WTC11 (cell line): ENCODE results near the gene ADGRG3. TPM values are rescaled to one million over a fixed set of nuclear protein-coding genes. Genes with fewer than 3 reads are reported as not detected.
A peak's percentile ranks its signal among the peaks of the same experiment; 100 is the strongest.

Source experiments
- ATAC-seq: fragments of 200-7000 bp; cut with Tn5 transposase; 2 replicates; pipeline ENCODE4 v1.10.0; 2021; ENCODE audit warnings: mild to moderate bottlenecking, moderate library complexity
- CTCF ChIA-PET: fragments of 300-600 bp; sonication (Branson Sonifier 250); formaldehyde crosslinking; loops from one replicate; lab custom pipeline; 2021; ENCODE audit warnings: antibody characterized with exemption; lab: Charles Lee
- POLR2A ChIA-PET: fragments of 350-600 bp; sonication (Branson Sonifier 250); formaldehyde crosslinking; loops from one replicate; lab custom pipeline; 2021; ENCODE audit warnings: antibody characterized with exemption; lab: Charles Lee
- DNase-seq: peaks from one replicate; pipeline ENCODE4 v3.0.0; 2021; ENCODE audit warnings: low spot score
- H3K27ac Mint-ChIP-seq: 2 replicates; pipeline ENCODE4 v1.8.0; 2021; ENCODE audit warnings: mixed read lengths
- H3K27me3 Mint-ChIP-seq: 2 replicates; pipeline ENCODE4 v1.8.0; 2021; ENCODE audit warnings: low read depth, mild to moderate bottlenecking, moderate library complexity, mixed read lengths
- H3K36me3 Mint-ChIP-seq: 2 replicates; pipeline ENCODE4 v1.8.0; 2021; ENCODE audit warnings: mixed read lengths
- H3K4me1 Mint-ChIP-seq: 2 replicates; pipeline ENCODE4 v1.8.0; 2022; ENCODE audit warnings: mixed read lengths
- H3K4me3 Mint-ChIP-seq: 2 replicates; pipeline ENCODE4 v1.8.0; 2021; ENCODE audit warnings: mild to moderate bottlenecking, moderate library complexity, mixed read lengths
- H3K9me3 Mint-ChIP-seq: 2 replicates; pipeline ENCODE4 v1.8.0; 2021; ENCODE audit warnings: mixed read lengths
- CBFB ChIP-seq: sonication (generic); formaldehyde crosslinking; IDR thresholded peaks from 2 replicates; pipeline ENCODE4 v1.8.1; 2022; ENCODE audit warnings: mild to moderate bottlenecking, low read depth, missing genetic modification reagents
- CREB1 ChIP-seq: sonication (generic); formaldehyde crosslinking; IDR thresholded peaks from 2 replicates; pipeline ENCODE4 v1.8.0; 2023; ENCODE audit warnings: mild to moderate bottlenecking, missing genetic modification reagents
- ESRRA ChIP-seq: sonication (generic); formaldehyde crosslinking; IDR thresholded peaks from 2 replicates; pipeline ENCODE4 v1.8.1; 2022; ENCODE audit warnings: mild to moderate bottlenecking, missing genetic modification reagents, borderline replicate concordance
- FOXJ3 ChIP-seq: sonication (generic); formaldehyde crosslinking; IDR thresholded peaks from 2 replicates; pipeline ENCODE4 v1.9.0; 2021; ENCODE audit warnings: missing genetic modification reagents, mild to moderate bottlenecking, borderline replicate concordance
- FOXK1 ChIP-seq: sonication (generic); formaldehyde crosslinking; IDR thresholded peaks from 2 replicates; pipeline ENCODE4 v1.8.0; 2022; ENCODE audit warnings: mild to moderate bottlenecking, moderate library complexity, missing genetic modification reagents
- FOXP1 ChIP-seq: sonication (generic); formaldehyde crosslinking; IDR thresholded peaks from 2 replicates; pipeline ENCODE4 v1.8.0; 2022; ENCODE audit warnings: missing genetic modification reagents, mild to moderate bottlenecking, moderate library complexity, borderline replicate concordance
- HMGA2 ChIP-seq: fragments of 250-450 bp; sonication (Bioruptor Pico); IDR thresholded peaks from 2 replicates; pipeline ENCODE4 v1.4.0; 2021; ENCODE audit warnings: mild to moderate bottlenecking, moderate library complexity
- JUN ChIP-seq: sonication (generic); formaldehyde crosslinking; IDR thresholded peaks from 2 replicates; pipeline ENCODE4 v1.8.0; 2023; ENCODE audit warnings: mild to moderate bottlenecking, missing genetic modification reagents
- NR1H2 ChIP-seq: sonication (generic); formaldehyde crosslinking; IDR thresholded peaks from 2 replicates; pipeline ENCODE4 v1.9.0; 2021; ENCODE audit warnings: mild to moderate bottlenecking, moderate library complexity, missing genetic modification reagents
- PREB ChIP-seq: sonication (generic); formaldehyde crosslinking; IDR thresholded peaks from 2 replicates; pipeline ENCODE4 v1.8.1; 2022; ENCODE audit warnings: mild to moderate bottlenecking, missing genetic modification reagents, moderate library complexity, borderline replicate concordance
- PRRX2 ChIP-seq: fragments of 250-450 bp; sonication (Bioruptor Pico); IDR thresholded peaks from 2 replicates; pipeline ENCODE4 v1.8.0; 2021; ENCODE audit warnings: mild to moderate bottlenecking
- SMAD3 ChIP-seq: sonication (generic); formaldehyde crosslinking; IDR thresholded peaks from 2 replicates; pipeline ENCODE4 v1.8.0; 2022; ENCODE audit warnings: missing genetic modification reagents, mild to moderate bottlenecking, borderline replicate concordance
- SP1 ChIP-seq: sonication (generic); formaldehyde crosslinking; conservative IDR thresholded peaks from 2 replicates; pipeline ENCODE4 v1.8.1; 2022; ENCODE audit warnings: missing genetic modification reagents
- TEAD1 ChIP-seq: sonication (generic); formaldehyde crosslinking; IDR thresholded peaks from 2 replicates; pipeline ENCODE4 v1.8.0; 2022; ENCODE audit warnings: mild to moderate bottlenecking, missing genetic modification reagents
- TP53 ChIP-seq: sonication (generic); formaldehyde crosslinking; IDR thresholded peaks from 2 replicates; pipeline ENCODE4 v1.8.1; 2023; ENCODE audit warnings: mild to moderate bottlenecking, missing genetic modification reagents
- ZNF263 ChIP-seq: sonication (generic); formaldehyde crosslinking; IDR thresholded peaks from 2 replicates; pipeline ENCODE4 v1.8.1; 2022; ENCODE audit warnings: low read depth, mild to moderate bottlenecking, moderate library complexity, missing genetic modification reagents
- ZNF317 ChIP-seq: sonication (generic); formaldehyde crosslinking; IDR thresholded peaks from 2 replicates; pipeline ENCODE4 v1.8.1; 2023; ENCODE audit warnings: low read depth, mild to moderate bottlenecking, moderate library complexity, missing genetic modification reagents, borderline replicate concordance
- ZNF416 ChIP-seq: fragments of 250-450 bp; sonication (Bioruptor Pico); IDR thresholded peaks from 2 replicates; pipeline ENCODE4 v1.9.0; 2021; ENCODE audit warnings: mild to moderate bottlenecking, inconsistent platforms
- total RNA-seq: library from RNA; stranded (reverse); gene quantifications from 3 replicates; pipeline ENCODE4 v1.2.3, GENCODE V29; 2021
- TF ChIP-seq, protein P1 (sequence below): sonication (generic); formaldehyde crosslinking; IDR thresholded peaks from 2 replicates; pipeline ENCODE4 v1.8.1; 2023; ENCODE audit warnings: mild to moderate bottlenecking, moderate library complexity, missing genetic modification reagents
- TF ChIP-seq, protein P2 (sequence below): sonication (generic); formaldehyde crosslinking; IDR thresholded peaks from 2 replicates; pipeline ENCODE4 v1.8.0; 2022; ENCODE audit warnings: mild to moderate bottlenecking, missing genetic modification reagents
- TF ChIP-seq, protein P3 (sequence below): sonication (generic); formaldehyde crosslinking; IDR thresholded peaks from 2 replicates; pipeline ENCODE4 v1.8.0; 2023; ENCODE audit warnings: missing genetic modification reagents, mild to moderate bottlenecking, borderline replicate concordance
- TF ChIP-seq, protein P4 (sequence below): fragments of 200-600 bp; IDR thresholded peaks from 2 replicates; pipeline ENCODE4 v1.8.0; 2022; ENCODE audit warnings: antibody characterized with exemption

Gene ADGRG3
- total RNA-seq, 1 experiment from 2014 or later = 0.44 TPM

DNA sequence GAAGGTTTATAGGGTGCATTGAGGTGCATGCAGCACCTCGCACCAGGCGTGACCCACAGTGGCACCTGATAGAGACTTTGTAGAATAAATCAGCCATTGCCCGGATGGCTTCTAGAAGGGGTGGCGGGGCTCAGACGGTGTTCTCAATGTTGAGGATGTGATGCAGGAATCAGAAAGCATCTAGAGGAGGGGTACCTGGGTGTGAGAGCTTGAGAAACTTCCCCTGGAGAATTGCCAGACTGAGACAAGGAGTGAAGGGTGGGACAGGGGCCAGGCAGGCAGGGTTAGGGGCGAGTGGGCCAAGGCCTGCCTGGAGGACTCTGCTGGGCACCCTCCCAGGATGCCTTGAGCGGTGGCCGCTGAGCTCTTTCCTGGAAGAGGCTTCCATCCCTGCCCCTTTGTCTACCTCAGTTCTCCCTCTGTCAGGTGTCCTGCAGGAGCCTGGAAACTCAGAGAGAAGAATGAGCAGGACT, 48.9 kb upstream of the ADGRG3 start (continued):
- TF ChIP-seq SP1 (CRISPR knock-in tag) = no peak
- TF ChIP-seq TEAD1 = no peak
- TF ChIP-seq ZNF263 (CRISPR knock-in tag) = no peak
- TF ChIP-seq FOXJ3 (CRISPR knock-in tag) = no peak
- TF ChIP-seq PRRX2 = no peak
- no peak for TF ChIP-seq HMGA2 (CRISPR knock-in tag)
- TF ChIP-seq JUN (CRISPR knock-in tag) = no peak
- no peak for TF ChIP-seq ZNF317
- TF ChIP-seq, protein P1, sequence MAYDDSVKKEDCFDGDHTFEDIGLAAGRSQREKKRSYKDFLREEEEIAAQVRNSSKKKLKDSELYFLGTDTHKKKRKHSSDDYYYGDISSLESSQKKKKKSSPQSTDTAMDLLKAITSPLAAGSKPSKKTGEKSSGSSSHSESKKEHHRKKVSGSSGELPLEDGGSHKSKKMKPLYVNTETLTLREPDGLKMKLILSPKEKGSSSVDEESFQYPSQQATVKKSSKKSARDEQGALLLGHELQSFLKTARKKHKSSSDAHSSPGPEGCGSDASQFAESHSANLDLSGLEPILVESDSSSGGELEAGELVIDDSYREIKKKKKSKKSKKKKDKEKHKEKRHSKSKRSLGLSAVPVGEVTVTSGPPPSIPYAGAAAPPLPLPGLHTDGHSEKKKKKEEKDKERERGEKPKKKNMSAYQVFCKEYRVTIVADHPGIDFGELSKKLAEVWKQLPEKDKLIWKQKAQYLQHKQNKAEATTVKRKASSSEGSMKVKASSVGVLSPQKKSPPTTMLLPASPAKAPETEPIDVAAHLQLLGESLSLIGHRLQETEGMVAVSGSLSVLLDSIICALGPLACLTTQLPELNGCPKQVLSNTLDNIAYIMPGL (CRISPR knock-in tag) = no peak
- no peak for TF ChIP-seq NR1H2 (CRISPR knock-in tag)
- TF ChIP-seq CREB1 = no peak
- TF ChIP-seq, all 79 proteins: peak for 0

DNA sequence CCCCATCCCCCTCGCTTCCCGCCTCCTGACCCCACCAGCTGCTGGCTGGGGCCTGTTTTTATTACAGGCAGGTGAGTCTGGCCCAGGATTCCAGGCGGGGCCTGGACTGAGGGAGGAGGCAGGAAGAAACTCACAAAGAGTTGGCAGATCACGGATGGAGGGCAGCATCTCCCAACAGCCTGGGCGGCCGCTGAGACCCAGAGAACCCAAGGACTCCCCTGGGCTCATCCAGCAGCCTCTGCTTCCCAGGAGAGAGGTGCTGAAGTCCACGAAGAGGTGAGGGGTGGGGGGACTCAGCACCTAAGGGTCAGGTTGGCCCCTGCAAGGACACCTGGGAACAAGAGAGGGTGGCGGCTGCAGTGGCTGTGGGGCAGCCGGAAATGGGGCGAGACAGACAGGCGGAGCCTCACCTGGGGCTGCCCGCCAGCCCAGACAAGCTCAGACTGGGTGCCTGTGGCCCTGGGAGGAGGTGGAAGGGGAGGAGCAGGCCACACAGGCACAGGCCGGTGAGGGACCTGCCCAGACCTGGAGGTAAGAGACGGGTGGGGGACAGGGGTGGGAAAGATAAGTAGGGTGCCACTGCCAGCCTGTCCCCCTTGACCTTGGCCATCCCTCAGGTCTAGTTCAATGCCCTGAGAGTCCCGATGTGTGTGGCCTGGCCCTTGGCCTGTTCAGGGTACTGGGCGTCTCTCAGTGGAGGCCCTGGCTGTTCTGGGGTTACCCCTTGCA, 48.3 kb upstream of the ADGRG3 start:
- peak overlapping the region; percentile 57; the same call in 1 of the 2 replicates for H3K27ac Mint-ChIP-seq
- POLR2A ChIA-PET = interaction anchor here (0.6 kb wide), 2 partner anchors 68 to 404 kb away, joined by 3 read pairs; no protein-coding TSS in a partner anchor
- CTCF ChIA-PET = interaction anchor here (0.6 to 5.2 kb wide), 7 partner anchors 10 to 44 kb away, joined by 3 to 25 read pairs (median 5); no protein-coding TSS in a partner anchor
- DNase-seq (peak; percentile 28), ATAC-seq (peak; percentile 36)
- no peaks in the 10 kb centered on the region for H3K9me3 Mint-ChIP-seq
- no peak for TF ChIP-seq ZNF416 (CRISPR knock-in tag)
- no peak for TF ChIP-seq PREB
- TF ChIP-seq FOXP1 = no peak
- no peak for TF ChIP-seq PRRX2
- TF ChIP-seq FOXK1 = no peak
- TF ChIP-seq, protein P2, sequence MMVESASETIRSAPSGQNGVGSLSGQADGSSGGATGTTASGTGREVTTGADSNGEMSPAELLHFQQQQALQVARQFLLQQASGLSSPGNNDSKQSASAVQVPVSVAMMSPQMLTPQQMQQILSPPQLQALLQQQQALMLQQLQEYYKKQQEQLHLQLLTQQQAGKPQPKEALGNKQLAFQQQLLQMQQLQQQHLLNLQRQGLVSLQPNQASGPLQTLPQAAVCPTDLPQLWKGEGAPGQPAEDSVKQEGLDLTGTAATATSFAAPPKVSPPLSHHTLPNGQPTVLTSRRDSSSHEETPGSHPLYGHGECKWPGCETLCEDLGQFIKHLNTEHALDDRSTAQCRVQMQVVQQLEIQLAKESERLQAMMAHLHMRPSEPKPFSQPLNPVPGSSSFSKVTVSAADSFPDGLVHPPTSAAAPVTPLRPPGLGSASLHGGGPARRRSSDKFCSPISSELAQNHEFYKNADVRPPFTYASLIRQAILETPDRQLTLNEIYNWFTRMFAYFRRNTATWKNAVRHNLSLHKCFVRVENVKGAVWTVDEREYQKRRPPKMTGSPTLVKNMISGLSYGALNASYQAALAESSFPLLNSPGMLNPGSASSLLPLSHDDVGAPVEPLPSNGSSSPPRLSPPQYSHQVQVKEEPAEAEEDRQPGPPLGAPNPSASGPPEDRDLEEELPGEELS (CRISPR knock-in tag) = no peak
- TF ChIP-seq, protein P3, sequence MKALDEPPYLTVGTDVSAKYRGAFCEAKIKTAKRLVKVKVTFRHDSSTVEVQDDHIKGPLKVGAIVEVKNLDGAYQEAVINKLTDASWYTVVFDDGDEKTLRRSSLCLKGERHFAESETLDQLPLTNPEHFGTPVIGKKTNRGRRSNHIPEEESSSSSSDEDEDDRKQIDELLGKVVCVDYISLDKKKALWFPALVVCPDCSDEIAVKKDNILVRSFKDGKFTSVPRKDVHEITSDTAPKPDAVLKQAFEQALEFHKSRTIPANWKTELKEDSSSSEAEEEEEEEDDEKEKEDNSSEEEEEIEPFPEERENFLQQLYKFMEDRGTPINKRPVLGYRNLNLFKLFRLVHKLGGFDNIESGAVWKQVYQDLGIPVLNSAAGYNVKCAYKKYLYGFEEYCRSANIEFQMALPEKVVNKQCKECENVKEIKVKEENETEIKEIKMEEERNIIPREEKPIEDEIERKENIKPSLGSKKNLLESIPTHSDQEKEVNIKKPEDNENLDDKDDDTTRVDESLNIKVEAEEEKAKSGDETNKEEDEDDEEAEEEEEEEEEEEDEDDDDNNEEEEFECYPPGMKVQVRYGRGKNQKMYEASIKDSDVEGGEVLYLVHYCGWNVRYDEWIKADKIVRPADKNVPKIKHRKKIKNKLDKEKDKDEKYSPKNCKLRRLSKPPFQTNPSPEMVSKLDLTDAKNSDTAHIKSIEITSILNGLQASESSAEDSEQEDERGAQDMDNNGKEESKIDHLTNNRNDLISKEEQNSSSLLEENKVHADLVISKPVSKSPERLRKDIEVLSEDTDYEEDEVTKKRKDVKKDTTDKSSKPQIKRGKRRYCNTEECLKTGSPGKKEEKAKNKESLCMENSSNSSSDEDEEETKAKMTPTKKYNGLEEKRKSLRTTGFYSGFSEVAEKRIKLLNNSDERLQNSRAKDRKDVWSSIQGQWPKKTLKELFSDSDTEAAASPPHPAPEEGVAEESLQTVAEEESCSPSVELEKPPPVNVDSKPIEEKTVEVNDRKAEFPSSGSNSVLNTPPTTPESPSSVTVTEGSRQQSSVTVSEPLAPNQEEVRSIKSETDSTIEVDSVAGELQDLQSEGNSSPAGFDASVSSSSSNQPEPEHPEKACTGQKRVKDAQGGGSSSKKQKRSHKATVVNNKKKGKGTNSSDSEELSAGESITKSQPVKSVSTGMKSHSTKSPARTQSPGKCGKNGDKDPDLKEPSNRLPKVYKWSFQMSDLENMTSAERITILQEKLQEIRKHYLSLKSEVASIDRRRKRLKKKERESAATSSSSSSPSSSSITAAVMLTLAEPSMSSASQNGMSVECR (CRISPR knock-in tag) = no peak
- no peak for TF ChIP-seq SMAD3
- TF ChIP-seq, protein P4, sequence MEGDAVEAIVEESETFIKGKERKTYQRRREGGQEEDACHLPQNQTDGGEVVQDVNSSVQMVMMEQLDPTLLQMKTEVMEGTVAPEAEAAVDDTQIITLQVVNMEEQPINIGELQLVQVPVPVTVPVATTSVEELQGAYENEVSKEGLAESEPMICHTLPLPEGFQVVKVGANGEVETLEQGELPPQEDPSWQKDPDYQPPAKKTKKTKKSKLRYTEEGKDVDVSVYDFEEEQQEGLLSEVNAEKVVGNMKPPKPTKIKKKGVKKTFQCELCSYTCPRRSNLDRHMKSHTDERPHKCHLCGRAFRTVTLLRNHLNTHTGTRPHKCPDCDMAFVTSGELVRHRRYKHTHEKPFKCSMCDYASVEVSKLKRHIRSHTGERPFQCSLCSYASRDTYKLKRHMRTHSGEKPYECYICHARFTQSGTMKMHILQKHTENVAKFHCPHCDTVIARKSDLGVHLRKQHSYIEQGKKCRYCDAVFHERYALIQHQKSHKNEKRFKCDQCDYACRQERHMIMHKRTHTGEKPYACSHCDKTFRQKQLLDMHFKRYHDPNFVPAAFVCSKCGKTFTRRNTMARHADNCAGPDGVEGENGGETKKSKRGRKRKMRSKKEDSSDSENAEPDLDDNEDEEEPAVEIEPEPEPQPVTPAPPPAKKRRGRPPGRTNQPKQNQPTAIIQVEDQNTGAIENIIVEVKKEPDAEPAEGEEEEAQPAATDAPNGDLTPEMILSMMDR = no peak
- TF ChIP-seq CBFB (CRISPR knock-in tag) = no peak
- no peak for TF ChIP-seq TP53 (CRISPR knock-in tag)
- TF ChIP-seq TEAD1 = no peak
- TF ChIP-seq ESRRA (CRISPR knock-in tag) = no peak
- no peaks in the 10 kb centered on the region for H3K27me3 Mint-ChIP-seq
- H3K4me1 Mint-ChIP-seq = peaks cover 24% of the 10 kb centered on the region
- H3K36me3 Mint-ChIP-seq = no peaks in the 10 kb centered on the region
- no peak overlapping the region for H3K4me3 Mint-ChIP-seq
